K562 (cell line): ENCODE data around the gene HTR2C. TPM values are rescaled to one million over a fixed set of nuclear protein-coding genes. Genes with fewer than 3 reads are reported as not detected.

Experiments
- ATAC-seq: fragments of 200-7000 bp; cut with Tn5 transposase; 3 replicates; pipeline ENCODE4 v1.9.1; 2020; ENCODE audit warnings: moderate library complexity
- BruUV-seq: library from RNA; stranded (reverse); fragments of 400-500 nt; replicated peaks from 2 replicates; lab custom pipeline; 2021; lab: Mats Ljungman, UMichigan
- CTCF ChIA-PET: fragments of 300-600 bp; formaldehyde crosslinking; extraction: SDS; loops from one replicate; lab custom pipeline; 2021; ENCODE audit warnings: low intra/inter-chr PET ratio; lab: Yijun Ruan, JAX
- POLR2A ChIA-PET: fragments of 300-600, 350-650 bp; sonication (Branson Sonifier 250); formaldehyde crosslinking; extraction: SDS; loops from one replicate; lab custom pipeline; 2021; ENCODE audit warnings: antibody characterized with exemption, inconsistent platforms; lab: Yijun Ruan, JAX
- DNase-seq, 4 experiments: peaks; one replicate each; pipeline versions ENCODE4 v3.0.0 to v3.0.0-alpha.2; 2011 to 2018; ENCODE audit warnings: low spot score in 3 of 4, mixed read lengths in 3 of 4; ENCODE audit errors: extremely low read depth in 1 of 4
- FAIRE-seq: peaks from 2 replicates; lab custom pipeline; 2011; peaks lifted over from hg19 to GRCh38; lab: Jason Lieb, UNC
- H2AFZ ChIP-seq: 2 replicates; pipeline ENCODE4 v1.6.0; 2011; ENCODE audit warnings: low read depth, low read length, control low read depth, inconsistent platforms
- H3K27ac ChIP-seq: fragments of 200-600 bp; 3 replicates; pipeline ENCODE4 v1.8.0; 2011; ENCODE audit warnings: low read depth, mild to moderate bottlenecking, control low read depth, inconsistent platforms, low read length, moderate library complexity, mixed read lengths; ENCODE audit errors: extremely low read depth
- H3K27me3 ChIP-seq, 2 experiments: fragments of 300-600 bp in 1 of 2; 2 replicates in 1 of 2; 3 replicates in 1 of 2; pipeline versions ENCODE4 v1.6.0 to v1.8.0; 2011; ENCODE audit warnings: inconsistent platforms in 2 of 2, low read length in 2 of 2, mild to moderate bottlenecking in 1 of 2, mixed read lengths in 1 of 2, moderate library complexity in 1 of 2; ENCODE audit not compliant: control insufficient read depth in 2 of 2, insufficient read depth in 2 of 2
- H3K36me3 ChIP-seq: fragments of 300-600 bp; 3 replicates; pipeline ENCODE4 v1.8.0; 2011; ENCODE audit warnings: mild to moderate bottlenecking, low read length, inconsistent platforms; ENCODE audit not compliant: control insufficient read depth, insufficient read depth
- H3K4me1 ChIP-seq, 2 experiments: fragments of 200-600 bp in 1 of 2; replicated peaks in 1 of 2; 2 replicates in 1 of 2; 3 replicates in 1 of 2; pipeline versions ENCODE4 v1.5.1 to v1.8.0; 2011; ENCODE audit warnings: inconsistent platforms in 2 of 2, low read length in 2 of 2, mild to moderate bottlenecking in 1 of 2, mixed read lengths in 1 of 2, moderate library complexity in 1 of 2; ENCODE audit not compliant: control insufficient read depth in 2 of 2, insufficient read depth in 2 of 2
- H3K4me2 ChIP-seq: 2 replicates; pipeline ENCODE4 v1.6.1; 2011; ENCODE audit warnings: low read length, control low read depth, inconsistent platforms, mixed read lengths; ENCODE audit not compliant: insufficient read depth
- H3K4me3 ChIP-seq: fragments of 200-600 bp; sonication (generic), shearing (Covaris generic); 2 replicates; pipeline ENCODE4 v1.5.1; 2016; ENCODE audit warnings: control low read depth, inconsistent platforms
- H3K79me2 ChIP-seq: fragments of 200-600 bp; 3 replicates; pipeline ENCODE4 v1.8.0; 2011; ENCODE audit warnings: low read length, inconsistent platforms; ENCODE audit not compliant: control insufficient read depth, insufficient read depth
- H3K9ac ChIP-seq, 2 experiments: 2 replicates each; pipeline versions ENCODE4 v1.6.0 to v1.6.1; 2011; ENCODE audit warnings: low read depth in 2 of 2, low read length in 2 of 2, control low read depth in 1 of 2, inconsistent platforms in 1 of 2, mild to moderate bottlenecking in 1 of 2, mixed read lengths in 1 of 2; ENCODE audit not compliant: insufficient read depth in 1 of 2
- H3K9me1 ChIP-seq: one replicate; pipeline ENCODE4 v1.6.0; 2011; ENCODE audit warnings: inconsistent platforms, mild to moderate bottlenecking, low read length, moderate library complexity; ENCODE audit not compliant: control insufficient read depth, insufficient read depth
- H3K9me3 ChIP-seq: replicated peaks from 2 replicates; pipeline ENCODE4 v1.5.1; 2011; ENCODE audit warnings: low read depth, low read length, inconsistent platforms; ENCODE audit not compliant: control insufficient read depth, insufficient read depth
- H4K20me1 ChIP-seq: replicated peaks from 2 replicates; pipeline ENCODE4 v1.6.1; 2011; ENCODE audit warnings: low read length, inconsistent platforms, mixed read lengths; ENCODE audit not compliant: control insufficient read depth, insufficient read depth
- E2F3 ChIP-seq: fragments of 250-450 bp; sonication (Bioruptor Pico); IDR thresholded peaks from 2 replicates; pipeline ENCODE4 v1.4.0; 2020; ENCODE audit warnings: mild to moderate bottlenecking
- FOXA1 ChIP-seq: fragments of 450-650 bp; IDR thresholded peaks from 2 replicates; pipeline ENCODE4 v1.6.1; 2016; ENCODE audit warnings: mild to moderate bottlenecking, borderline replicate concordance
- FOXK1 ChIP-seq: sonication (generic); formaldehyde crosslinking; IDR thresholded peaks from 2 replicates; pipeline ENCODE4 v1.8.0; 2022; ENCODE audit warnings: missing genetic modification reagents, mild to moderate bottlenecking, borderline replicate concordance
- GTF3C2 ChIP-seq: IDR thresholded peaks from 3 replicates; pipeline ENCODE4 v1.6.1; 2011; ENCODE audit warnings: borderline replicate concordance, mild to moderate bottlenecking, moderate library complexity; ENCODE audit not compliant: insufficient read length; ENCODE audit errors: extremely low read depth
- HIVEP1 ChIP-seq: fragments of 250-450 bp; sonication (Bioruptor Pico); IDR thresholded peaks from 2 replicates; pipeline ENCODE4 v1.4.0; 2020; ENCODE audit warnings: mild to moderate bottlenecking
- MTF1 ChIP-seq: fragments of 250-450 bp; sonication (Bioruptor Pico); IDR thresholded peaks from 2 replicates; pipeline ENCODE4 v1.9.0; 2021; ENCODE audit warnings: moderate library complexity, mild to moderate bottlenecking, inconsistent platforms, borderline replicate concordance
- SP2 ChIP-seq: IDR thresholded peaks from 2 replicates; pipeline ENCODE4 v1.6.1; 2011; ENCODE audit warnings: mild to moderate bottlenecking, low read depth, low read length, moderate library complexity; ENCODE audit not compliant: poor library complexity, severe bottlenecking; ENCODE audit errors: extremely low read depth
- SREBF1 ChIP-seq: fragments of 150-350 bp; IDR thresholded peaks from 2 replicates; pipeline ENCODE4 v1.6.1; 2014; ENCODE audit warnings: antibody characterized with exemption, low read depth, low read length, borderline replicate concordance
- ZEB2 ChIP-seq: fragments of 450-650 bp; IDR thresholded peaks from 2 replicates; pipeline ENCODE4 v1.6.1; 2016
- WGBS: fragments of 100-300 bp; shearing (Covaris generic); methylation state at CpG from one replicate; pipeline ENCODE4 v1.1.6; 2016; ENCODE audit warnings: low coverage, mixed read lengths; ENCODE audit not compliant: insufficient coverage; ENCODE audit errors: missing lambda C conversion rate; 5-methylcytosine and 5-hydroxymethylcytosine counted together
- in situ Hi-C: fragments of 300-500 bp; cut with MboI; formaldehyde crosslinking; loops from 4 replicates; pipeline ENCODE4 v1.15.0; 2018; ENCODE audit warnings: inconsistent platforms, mixed read lengths
- intact Hi-C: fragments of 100-400 bp; cut with micrococcal nuclease; formaldehyde crosslinking; loops from 2 replicates; pipeline ENCODE4 v1.14.2; 2022
- polyA plus RNA-seq, 8 experiments: library from polyadenylated mRNA; depleted of rRNA in 4 of 8; stranded (reverse) in 5 of 8; unstranded in 3 of 8; fragments of >200 nt; fragmentation: Nextera tagmentation in 2 of 8; fragmentation: Illumina TruSeq in 1 of 8; extraction: Ambion mirVana in 2 of 8; extraction: Trizol in 1 of 8; gene quantifications; 2 replicates each; pipeline versions ENCODE4 v1.2.1 to v1.2.3, GENCODE V29; 2011 to 2014; ENCODE audit warnings: inconsistent platforms in 1 of 8, missing spikeins in 1 of 8
- total RNA-seq, 7 experiments: library from RNA; depleted of rRNA in 6 of 7; stranded (reverse); fragments of >200 nt in 6 of 7; fragmentation: Illumina TruSeq in 2 of 7; extraction: Trizol in 2 of 7; gene quantifications; 2 replicates each; pipeline versions ENCODE4 v1.2.1 to v1.2.3, GENCODE V29; 2011 to 2021; ENCODE audit warnings: low replicate concordance in 1 of 7

HTR2C gene
- total and polyA plus RNA-seq, 9 of the 15 experiments (the other 6 are each of a cell fraction or from before 2014, with no cell fraction given), result 0.04 to 0.22 (median 0.10) TPM

DNA sequence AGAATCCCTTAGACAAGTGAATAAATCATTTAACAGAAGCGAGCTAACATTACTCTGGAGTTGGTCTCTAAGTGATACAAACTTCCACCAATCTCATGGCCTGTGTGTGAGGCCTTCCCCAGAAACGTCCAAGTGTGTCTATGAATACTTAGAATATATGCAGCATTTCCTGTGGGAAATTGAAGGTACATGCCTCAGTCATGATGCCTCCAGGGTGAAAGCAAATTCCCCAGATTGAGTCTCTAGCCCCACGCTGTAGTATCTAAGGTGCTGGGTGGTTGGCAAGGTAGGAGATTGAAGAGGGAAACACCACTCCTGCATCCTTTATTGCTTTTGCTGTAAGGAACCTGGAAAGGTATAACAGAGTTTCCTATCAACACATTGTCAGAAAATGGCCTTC is 319.7 kb downstream of the HTR2C start (continued):
- TF ChIP-seq SP2 (no peak), MTF1 (no peak), SREBF1 (no peak), HIVEP1 (CRISPR knock-in tag) (no peak), E2F3 (CRISPR knock-in tag) (no peak), FOXK1 (CRISPR knock-in tag) (no peak), FOXA1 (no peak)

GRCh38 chrX:114905251-114905650 is 321.4 kb downstream of the HTR2C start:
- Histone ChIP-seq H3K79me2 (no peaks in the 10 kb centered on the region), H3K9me3 (no peaks in the 10 kb centered on the region), H3K36me3 (no peaks in the 10 kb centered on the region), H3K4me1 (no peaks in the 10 kb centered on the region), H4K20me1 (no peaks in the 10 kb centered on the region), H3K27ac (no peak overlapping the region), H2AFZ (no peak overlapping the region), H3K27me3 (peaks cover 0 to 4% of the 10 kb centered on the region in 2 experiments; a peak in 1 of 5 replicates), H3K4me3 (no peak overlapping the region), H3K9me1 (no peaks in the 10 kb centered on the region), H3K4me2 (no peak overlapping the region), H3K9ac (no peak overlapping the region)
- TF ChIP-seq GTF3C2 (no peak), MTF1 (no peak), ZEB2 (no peak)
- DNase-seq (no peak), ATAC-seq (no peak), FAIRE-seq (no peak)
- BruUV-seq, result no TSS peak
- CTCF ChIA-PET, result no interaction called here
- POLR2A ChIA-PET, result no interaction called here
- intact Hi-C loops (no loop called here), in situ Hi-C loops (no loop called here)
- 0% methylated on average over 2 of the region's 2 CpGs for WGBS
